ENCODE data around the gene PLA2G6.

PLA2G6 gene, protein sequence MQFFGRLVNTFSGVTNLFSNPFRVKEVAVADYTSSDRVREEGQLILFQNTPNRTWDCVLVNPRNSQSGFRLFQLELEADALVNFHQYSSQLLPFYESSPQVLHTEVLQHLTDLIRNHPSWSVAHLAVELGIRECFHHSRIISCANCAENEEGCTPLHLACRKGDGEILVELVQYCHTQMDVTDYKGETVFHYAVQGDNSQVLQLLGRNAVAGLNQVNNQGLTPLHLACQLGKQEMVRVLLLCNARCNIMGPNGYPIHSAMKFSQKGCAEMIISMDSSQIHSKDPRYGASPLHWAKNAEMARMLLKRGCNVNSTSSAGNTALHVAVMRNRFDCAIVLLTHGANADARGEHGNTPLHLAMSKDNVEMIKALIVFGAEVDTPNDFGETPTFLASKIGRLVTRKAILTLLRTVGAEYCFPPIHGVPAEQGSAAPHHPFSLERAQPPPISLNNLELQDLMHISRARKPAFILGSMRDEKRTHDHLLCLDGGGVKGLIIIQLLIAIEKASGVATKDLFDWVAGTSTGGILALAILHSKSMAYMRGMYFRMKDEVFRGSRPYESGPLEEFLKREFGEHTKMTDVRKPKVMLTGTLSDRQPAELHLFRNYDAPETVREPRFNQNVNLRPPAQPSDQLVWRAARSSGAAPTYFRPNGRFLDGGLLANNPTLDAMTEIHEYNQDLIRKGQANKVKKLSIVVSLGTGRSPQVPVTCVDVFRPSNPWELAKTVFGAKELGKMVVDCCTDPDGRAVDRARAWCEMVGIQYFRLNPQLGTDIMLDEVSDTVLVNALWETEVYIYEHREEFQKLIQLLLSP

DNA sequence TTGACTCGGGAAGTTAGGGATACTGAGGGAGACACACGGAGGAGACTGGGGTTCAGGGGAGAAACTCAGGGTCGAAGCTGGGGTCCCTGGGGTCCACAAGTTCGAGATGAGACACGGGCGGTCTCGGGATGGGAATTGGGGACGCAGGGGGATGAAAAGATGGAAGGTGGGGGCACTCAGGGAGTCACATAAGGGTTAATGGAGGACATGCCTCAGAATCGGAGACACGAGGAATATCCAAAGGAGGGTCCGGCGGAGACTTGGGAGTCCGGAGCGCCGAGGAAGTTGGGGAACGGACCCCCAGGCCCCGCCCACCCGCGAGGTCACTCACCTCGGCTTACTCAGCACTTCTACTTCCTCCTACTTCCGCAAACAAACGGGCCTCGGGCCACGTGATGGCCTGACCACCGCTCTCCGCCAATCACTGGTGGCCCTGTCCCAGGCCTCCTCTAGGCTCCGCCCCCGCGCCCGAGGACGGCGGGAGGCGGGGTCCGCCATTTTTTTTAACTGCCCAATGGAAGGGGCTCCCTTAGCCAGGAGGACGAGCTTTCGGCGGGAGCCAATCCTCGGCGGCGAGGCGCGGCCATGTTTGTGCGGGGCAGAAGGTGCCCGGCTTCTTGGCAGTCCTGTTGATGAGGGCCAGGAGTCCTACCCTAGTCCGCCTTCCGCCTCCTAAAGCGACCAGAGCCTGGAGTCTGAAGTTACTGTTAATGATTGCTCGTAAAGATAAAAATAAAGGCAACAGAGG, at the start of gene PLA2G6:
Gene PLA2G6 (minus strand): TSS at position 378 of the 748 bp plus-strand sequence. CDS start 12,404 bp downstream, outside the sequence.
- in situ Hi-C loops (cut with HindIII; ENCODE audit: low sequenced_read_pairs): no loop called here
- TF ChIP-seq, protein P1, sequence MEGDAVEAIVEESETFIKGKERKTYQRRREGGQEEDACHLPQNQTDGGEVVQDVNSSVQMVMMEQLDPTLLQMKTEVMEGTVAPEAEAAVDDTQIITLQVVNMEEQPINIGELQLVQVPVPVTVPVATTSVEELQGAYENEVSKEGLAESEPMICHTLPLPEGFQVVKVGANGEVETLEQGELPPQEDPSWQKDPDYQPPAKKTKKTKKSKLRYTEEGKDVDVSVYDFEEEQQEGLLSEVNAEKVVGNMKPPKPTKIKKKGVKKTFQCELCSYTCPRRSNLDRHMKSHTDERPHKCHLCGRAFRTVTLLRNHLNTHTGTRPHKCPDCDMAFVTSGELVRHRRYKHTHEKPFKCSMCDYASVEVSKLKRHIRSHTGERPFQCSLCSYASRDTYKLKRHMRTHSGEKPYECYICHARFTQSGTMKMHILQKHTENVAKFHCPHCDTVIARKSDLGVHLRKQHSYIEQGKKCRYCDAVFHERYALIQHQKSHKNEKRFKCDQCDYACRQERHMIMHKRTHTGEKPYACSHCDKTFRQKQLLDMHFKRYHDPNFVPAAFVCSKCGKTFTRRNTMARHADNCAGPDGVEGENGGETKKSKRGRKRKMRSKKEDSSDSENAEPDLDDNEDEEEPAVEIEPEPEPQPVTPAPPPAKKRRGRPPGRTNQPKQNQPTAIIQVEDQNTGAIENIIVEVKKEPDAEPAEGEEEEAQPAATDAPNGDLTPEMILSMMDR (IDR thresholded peaks at IDR 0.05; ENCODE audit: low read depth, low read length, missing control alignments): no peak
- peak; percentile 96 for DNase-seq (ENCODE audit: low read depth)
- H3K4me3 ChIP-seq (ENCODE audit: low read depth, low read length): peak within 1 kb of the TSS; percentile 50

DNA sequence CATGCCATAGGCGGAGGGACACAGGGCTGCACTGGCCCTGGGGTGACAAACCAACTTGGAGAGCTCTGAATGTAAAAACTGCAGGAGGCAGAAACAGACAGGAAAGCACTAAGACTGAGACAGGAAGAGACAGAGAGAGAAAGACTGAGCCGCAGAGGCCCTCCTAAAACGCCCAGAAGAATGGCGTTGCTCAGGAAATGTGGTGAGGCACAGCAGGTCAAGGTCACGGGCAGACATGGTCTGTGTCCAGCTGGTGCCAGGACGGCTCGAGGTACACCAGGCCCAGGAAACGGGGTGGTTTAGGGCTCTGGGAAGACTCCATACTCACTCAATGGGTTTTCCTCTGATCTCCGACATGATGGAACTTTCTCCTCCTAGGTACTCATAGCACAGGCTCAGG, 49.3 kb upstream of the PLA2G6 start:
- in situ Hi-C loops (cut with HindIII; ENCODE audit: low sequenced_read_pairs): no loop called here
- DNase-seq (ENCODE audit: low read depth): no peak
- TF ChIP-seq, protein P1 (IDR thresholded peaks at IDR 0.05; ENCODE audit: low read depth, low read length, missing control alignments): no peak
- H3K4me3 ChIP-seq (ENCODE audit: low read depth, low read length): no peak overlapping the region

DNA sequence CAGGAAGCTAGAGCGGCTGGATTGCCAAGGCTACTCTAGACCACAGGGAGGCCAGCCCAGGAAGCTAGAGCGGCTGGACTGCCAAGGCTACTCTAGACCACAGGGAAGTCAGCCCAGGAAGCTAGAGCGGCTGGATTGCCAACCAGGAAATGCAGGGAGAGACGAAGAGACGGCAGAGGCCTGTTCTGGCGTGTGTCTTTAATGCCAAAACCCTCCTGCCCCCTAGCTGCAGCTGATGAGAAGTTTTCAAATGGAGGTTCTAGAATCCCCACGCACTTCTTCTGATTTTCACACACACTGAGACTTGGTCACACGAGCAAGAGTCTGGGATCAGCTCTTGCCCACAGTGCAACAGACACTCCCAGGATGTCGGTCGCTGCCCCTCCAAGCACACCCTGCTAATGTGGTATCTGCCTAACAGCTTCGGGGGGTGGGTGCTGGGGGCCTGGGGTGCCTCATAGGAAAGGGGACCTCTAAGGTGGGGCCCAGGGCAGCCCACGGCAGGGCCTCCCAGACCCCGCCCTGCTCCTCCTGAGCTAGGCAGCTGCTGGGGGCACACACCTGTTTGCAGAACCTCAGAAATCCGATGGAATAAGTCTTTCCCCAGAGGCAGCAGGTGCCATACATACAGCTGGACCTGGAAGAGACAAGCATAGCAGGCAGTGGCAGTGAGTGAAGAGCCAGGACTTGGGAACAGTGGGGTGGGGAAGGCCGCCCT, 48.6 kb upstream of the PLA2G6 start:
- no peak overlapping the region for H3K4me3 ChIP-seq (ENCODE audit: low read depth, low read length)
- in situ Hi-C loops (cut with HindIII; ENCODE audit: low sequenced_read_pairs): no loop called here
- no peak for DNase-seq (ENCODE audit: low read depth)
- TF ChIP-seq, protein P1 (IDR thresholded peaks at IDR 0.05; ENCODE audit: low read depth, low read length, missing control alignments): peak; percentile 10

DNA sequence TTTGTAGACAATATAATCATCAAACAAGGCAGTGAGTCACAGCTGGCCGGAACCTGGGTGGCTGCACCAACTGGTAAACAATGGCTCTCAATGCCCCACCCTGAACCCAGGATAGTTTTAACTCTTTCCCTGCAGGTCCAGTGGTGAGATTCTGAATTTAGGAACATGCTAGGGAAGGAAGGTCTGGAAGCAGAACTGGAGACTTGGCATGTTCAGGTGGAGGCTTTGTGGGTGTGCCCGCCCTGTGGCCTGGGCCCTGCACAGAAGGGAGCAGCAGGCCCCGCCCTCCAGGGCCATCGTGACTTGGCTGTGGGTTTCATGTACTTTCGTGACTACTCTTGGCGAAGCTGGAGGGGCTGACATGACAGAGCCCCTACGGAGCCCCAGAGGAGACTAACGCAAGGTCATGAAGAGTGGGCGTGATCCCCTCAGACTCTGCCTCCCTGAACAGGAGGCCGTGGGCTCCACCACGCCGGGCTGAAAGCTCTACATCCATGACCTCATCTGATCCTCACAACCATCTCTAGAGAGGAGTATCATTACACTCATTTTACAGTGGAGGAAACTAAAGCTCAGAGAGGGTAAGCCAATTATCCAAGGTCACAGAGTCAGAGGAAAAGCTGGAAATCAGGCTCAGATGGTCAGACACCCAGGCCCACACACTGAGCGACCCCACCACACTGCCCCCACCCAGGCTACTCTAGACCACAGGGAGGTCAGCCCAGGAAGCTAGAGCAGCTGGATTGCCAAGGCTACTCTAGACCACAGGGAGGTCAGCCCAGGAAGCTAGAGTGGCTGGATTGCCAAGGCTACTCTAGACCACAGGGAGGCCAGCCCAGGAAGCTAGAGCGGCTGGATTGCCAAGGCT, 47.5 kb upstream of the PLA2G6 start:
- in situ Hi-C loops (cut with HindIII; ENCODE audit: low sequenced_read_pairs): loop anchor here (5.0 kb wide), 1 partner anchor 38 kb away; no protein-coding TSS in a partner anchor
- no peak for DNase-seq (ENCODE audit: low read depth)
- no peak overlapping the region for H3K4me3 ChIP-seq (ENCODE audit: low read depth, low read length)
- TF ChIP-seq, protein P1 (IDR thresholded peaks at IDR 0.05; ENCODE audit: low read depth, low read length, missing control alignments): no peak

DNA sequence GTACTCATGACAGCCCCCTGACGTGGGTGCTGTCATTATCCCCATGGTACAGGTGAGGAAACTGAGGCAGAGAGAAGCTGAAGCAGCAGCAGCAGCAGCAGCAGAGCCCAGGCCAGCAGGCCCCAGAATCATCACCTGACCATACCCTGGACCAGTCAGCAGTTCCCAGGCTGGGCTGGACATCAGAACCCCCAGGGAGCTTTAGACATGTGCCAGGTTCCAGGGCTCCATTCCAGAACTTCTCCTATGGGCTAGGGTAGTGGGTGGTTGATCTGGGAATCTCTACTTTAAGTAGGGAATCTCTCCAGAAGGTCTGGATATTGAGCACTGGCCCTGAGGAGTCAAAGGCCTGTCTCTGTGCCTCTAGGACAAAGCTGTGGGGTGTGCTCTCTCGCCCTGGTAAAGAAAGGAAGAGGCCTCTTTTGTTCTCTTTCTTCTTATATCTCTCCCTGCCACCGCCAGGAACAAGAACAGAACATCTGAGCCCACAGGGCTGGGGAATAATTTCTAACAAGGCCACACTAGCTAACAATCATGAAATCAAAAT, 46.8 kb upstream of the PLA2G6 start:
- in situ Hi-C loops (cut with HindIII; ENCODE audit: low sequenced_read_pairs): loop anchor here (5.0 kb wide), 1 partner anchor 39 kb away; no protein-coding TSS in a partner anchor

More for the DNA sequence above, 46.8 kb upstream of the PLA2G6 start:
- TF ChIP-seq, protein P1 (IDR thresholded peaks at IDR 0.05; ENCODE audit: low read depth, low read length, missing control alignments): no peak
- H3K4me3 ChIP-seq (ENCODE audit: low read depth, low read length): no peak overlapping the region
- DNase-seq (ENCODE audit: low read depth): no peak

All from astrocyte of the cerebellum (primary cell).